ENCODE results near the gene DCN. TPM values are rescaled to one million over a fixed set of nuclear protein-coding genes. Genes with fewer than 3 reads are reported as not detected.

DCN gene
- total RNA-seq, 4 donors from 2014 or later: 371 to 2,364 (median 992) TPM

- intact Hi-C loops (cut with DNase I): no loop called here
- 94% methylated on average over 2 of the region's 2 CpGs for WGBS, 2 donors
- H3K4me1 ChIP-seq: no peaks in the 10 kb centered on the region
- no peak overlapping the region for H3K4me3 ChIP-seq (replicated peaks in 1 of 3)
- H3K36me3 ChIP-seq: no peaks in the 10 kb centered on the region
- no peak for DNase-seq
- TF ChIP-seq POLR2A (IDR thresholded peaks at IDR 0.05) (no peak), CTCF (IDR thresholded peaks at IDR 0.05) (no peak)
- no peaks in the 10 kb centered on the region for H3K9me3 ChIP-seq
- H3K27me3 ChIP-seq: no peaks in the 10 kb centered on the region
- no peak overlapping the region for H3K27ac ChIP-seq
Measured at GRCh38 chr12:91127306-91127705, 55.3 kb downstream of the DCN start.

GRCh38 chr12:91126516-91126915 lies 56.1 kb downstream of the DCN start:
- TF ChIP-seq POLR2A (IDR thresholded peaks at IDR 0.05) (no peak), CTCF (IDR thresholded peaks at IDR 0.05) (no peak)
- DNase-seq: no peak
- Histone ChIP-seq H3K4me1 (no peaks in the 10 kb centered on the region), H3K27ac (no peak overlapping the region), H3K27me3 (no peaks in the 10 kb centered on the region), H3K9me3 (no peaks in the 10 kb centered on the region), H3K36me3 (no peaks in the 10 kb centered on the region), H3K4me3 (replicated peaks in 1 of 3) (no peak overlapping the region)
- WGBS, 2 donors: 65 to 79% methylated on average over 1 of the region's 1 CpG
- intact Hi-C loops (cut with DNase I): no loop called here

- Histone ChIP-seq H3K4me1 (no peaks in the 10 kb centered on the region), H3K27me3 (no peaks in the 10 kb centered on the region), H3K9me3 (no peaks in the 10 kb centered on the region), H3K4me3 (replicated peaks in 1 of 3) (no peak overlapping the region), H3K36me3 (no peaks in the 10 kb centered on the region), H3K27ac (no peak overlapping the region)
- DNase-seq: no peak
- 94 to 95% methylated on average over 5 of the region's 5 CpGs for WGBS, 2 donors
- intact Hi-C loops (cut with DNase I): no loop called here
- TF ChIP-seq CTCF (IDR thresholded peaks at IDR 0.05) (no peak), POLR2A (IDR thresholded peaks at IDR 0.05) (no peak)
Measured at GRCh38 chr12:91123236-91123916, 59.2 kb downstream of the DCN start.

- Histone ChIP-seq H3K36me3 (no peaks in the 10 kb centered on the region), H3K27me3 (no peaks in the 10 kb centered on the region), H3K4me1 (no peaks in the 10 kb centered on the region), H3K4me3 (replicated peaks in 1 of 3) (no peak overlapping the region), H3K9me3 (no peaks in the 10 kb centered on the region), H3K27ac (no peak overlapping the region)
- intact Hi-C loops (cut with DNase I): no loop called here
- no peak for DNase-seq
- TF ChIP-seq CTCF (IDR thresholded peaks at IDR 0.05): no peak
- TF ChIP-seq POLR2A (IDR thresholded peaks at IDR 0.05): no peak
Measured at GRCh38 chr12:91120781-91121180, 61.8 kb downstream of the DCN start.

GRCh38 chr12:91119089-91119488 lies 63.5 kb downstream of the DCN start:
- intact Hi-C loops (cut with DNase I): no loop called here
- Histone ChIP-seq H3K9me3 (no peaks in the 10 kb centered on the region), H3K4me3 (replicated peaks in 1 of 3) (no peak overlapping the region), H3K27me3 (no peaks in the 10 kb centered on the region), H3K36me3 (no peaks in the 10 kb centered on the region), H3K27ac (no peak overlapping the region), H3K4me1 (no peaks in the 10 kb centered on the region)
- 93 to 95% methylated on average over 1 of the region's 1 CpG for WGBS, 2 donors
- no peak for DNase-seq
- TF ChIP-seq POLR2A (IDR thresholded peaks at IDR 0.05) (no peak), CTCF (IDR thresholded peaks at IDR 0.05) (no peak)
